ENCODE data around the gene MLLT3. TPM values are rescaled to one million over a fixed set of nuclear protein-coding genes. Genes with fewer than 3 reads are reported as not detected.

The MLLT3 gene
- total RNA-seq, 4 donors from 2014 or later = 4.8 to 17.8 (median 12.1) TPM

DNA sequence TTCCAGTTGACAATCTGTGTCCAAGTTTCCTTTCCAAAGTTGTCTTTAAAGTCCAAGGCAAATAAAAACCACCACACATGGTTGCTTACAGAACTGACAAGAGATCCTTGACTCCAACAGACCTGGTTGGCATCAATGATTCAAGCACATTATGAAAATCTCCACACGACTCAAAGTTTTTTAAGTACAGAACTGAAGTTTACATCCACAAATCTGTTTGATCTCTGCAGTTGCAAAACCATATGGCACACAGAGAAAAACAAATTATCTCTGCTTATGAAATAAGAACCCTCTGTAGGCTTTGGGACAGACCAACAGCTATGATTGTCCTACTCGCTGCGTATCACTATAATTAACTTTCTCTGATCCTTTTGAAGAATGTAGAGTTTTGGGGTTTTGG is 60.8 kb downstream of the MLLT3 start:
- ATAC-seq (ENCODE audit: low FRiP score) (no peak), DNase-seq (ENCODE audit: low spot score) (no peak)
- TF ChIP-seq, protein P1, sequence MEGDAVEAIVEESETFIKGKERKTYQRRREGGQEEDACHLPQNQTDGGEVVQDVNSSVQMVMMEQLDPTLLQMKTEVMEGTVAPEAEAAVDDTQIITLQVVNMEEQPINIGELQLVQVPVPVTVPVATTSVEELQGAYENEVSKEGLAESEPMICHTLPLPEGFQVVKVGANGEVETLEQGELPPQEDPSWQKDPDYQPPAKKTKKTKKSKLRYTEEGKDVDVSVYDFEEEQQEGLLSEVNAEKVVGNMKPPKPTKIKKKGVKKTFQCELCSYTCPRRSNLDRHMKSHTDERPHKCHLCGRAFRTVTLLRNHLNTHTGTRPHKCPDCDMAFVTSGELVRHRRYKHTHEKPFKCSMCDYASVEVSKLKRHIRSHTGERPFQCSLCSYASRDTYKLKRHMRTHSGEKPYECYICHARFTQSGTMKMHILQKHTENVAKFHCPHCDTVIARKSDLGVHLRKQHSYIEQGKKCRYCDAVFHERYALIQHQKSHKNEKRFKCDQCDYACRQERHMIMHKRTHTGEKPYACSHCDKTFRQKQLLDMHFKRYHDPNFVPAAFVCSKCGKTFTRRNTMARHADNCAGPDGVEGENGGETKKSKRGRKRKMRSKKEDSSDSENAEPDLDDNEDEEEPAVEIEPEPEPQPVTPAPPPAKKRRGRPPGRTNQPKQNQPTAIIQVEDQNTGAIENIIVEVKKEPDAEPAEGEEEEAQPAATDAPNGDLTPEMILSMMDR (IDR thresholded peaks at IDR 0.05) = no peak

DNA sequence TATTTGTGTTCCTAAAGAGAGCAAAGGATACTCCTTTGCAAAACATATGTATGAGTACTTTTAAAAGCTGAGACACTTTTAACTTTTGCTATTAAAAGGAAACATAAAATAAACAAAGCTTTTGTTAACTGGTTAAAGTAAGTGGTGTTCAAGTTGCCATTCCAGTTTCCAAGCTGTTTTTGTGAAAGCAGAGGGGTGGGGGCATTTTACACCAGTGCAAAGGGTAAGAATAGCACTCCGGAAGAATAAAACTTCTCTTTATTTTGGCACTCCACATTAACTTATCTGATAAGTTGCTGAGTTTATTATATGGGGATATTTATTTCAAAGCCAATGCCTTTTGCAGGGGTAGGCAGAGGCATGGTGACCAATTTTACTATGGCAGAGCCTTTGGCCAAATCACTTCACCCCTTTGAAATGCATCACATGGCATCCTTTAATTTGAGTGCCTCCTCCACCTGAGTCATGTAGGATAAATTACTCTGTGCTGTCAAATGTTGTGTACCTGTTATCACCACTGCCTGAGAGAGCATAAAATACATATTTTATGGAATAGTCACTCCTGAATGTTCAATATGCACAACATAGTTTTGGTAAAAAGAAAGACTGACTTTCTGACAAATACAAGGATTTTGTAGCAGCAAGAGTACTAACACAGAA is 62.9 kb downstream of the MLLT3 start:
- DNase-seq (ENCODE audit: low spot score) (no peak), ATAC-seq (ENCODE audit: low FRiP score) (peak; percentile 82)
- TF ChIP-seq, protein P1 (IDR thresholded peaks at IDR 0.05) = no peak

DNA sequence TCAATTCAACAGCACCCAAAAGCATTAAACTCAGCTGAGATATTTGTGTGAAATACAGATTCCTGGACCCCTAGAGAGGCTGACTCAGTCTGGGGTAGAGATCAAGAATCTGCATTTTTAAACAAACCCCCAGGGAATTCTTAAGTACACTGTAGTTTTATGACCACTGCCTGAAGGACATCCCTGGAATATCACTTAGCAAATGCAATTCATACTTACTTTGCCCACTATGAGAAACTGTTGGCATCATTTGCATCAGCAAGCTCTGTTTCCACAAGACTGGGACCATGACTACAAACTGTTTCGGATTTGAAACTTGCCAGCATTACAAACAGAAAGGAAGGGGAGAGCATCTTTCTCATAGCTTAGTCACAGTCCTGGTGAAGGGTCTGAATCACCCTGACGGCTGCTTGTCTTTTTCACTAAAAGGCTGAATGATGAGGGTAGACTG is 63.7 kb downstream of the MLLT3 start:
- ATAC-seq (ENCODE audit: low FRiP score) (peak; percentile 43), DNase-seq (ENCODE audit: low spot score) (no peak)
- TF ChIP-seq, protein P1 (IDR thresholded peaks at IDR 0.05) = no peak

DNA sequence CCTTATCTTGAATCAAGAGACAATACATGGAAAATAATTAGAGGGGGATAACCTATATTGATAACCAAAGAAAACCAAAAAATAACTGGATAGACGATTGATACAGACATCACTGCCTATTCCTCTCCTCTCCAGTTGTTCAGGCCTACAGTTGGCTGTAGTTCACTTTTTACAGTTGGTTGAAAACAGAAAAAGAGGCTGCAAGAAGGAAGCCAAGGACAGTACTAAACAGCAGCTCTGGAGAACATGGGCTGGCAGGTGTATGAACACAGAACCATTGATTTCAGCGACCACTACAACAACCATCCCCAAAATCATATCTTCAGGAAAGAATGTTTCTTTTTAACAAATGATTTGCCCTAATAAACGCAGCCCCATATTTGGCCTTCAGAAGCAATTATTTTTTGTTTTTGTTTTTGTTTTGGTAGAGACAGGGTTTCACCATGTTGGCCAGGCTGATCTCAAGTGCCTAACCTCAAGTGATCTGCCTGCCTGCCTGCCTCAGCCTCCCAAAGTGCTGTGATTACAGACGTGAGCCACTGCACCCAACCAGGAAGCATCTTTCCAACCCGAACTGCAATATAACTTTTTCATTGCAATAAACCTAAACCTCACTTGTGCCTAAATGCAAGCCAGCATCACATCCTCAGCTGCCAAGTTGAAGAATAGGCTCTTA is 64.3 kb downstream of the MLLT3 start:
- TF ChIP-seq, protein P1 (IDR thresholded peaks at IDR 0.05) = no peak
- DNase-seq (ENCODE audit: low spot score) = no peak
- no peak for ATAC-seq (ENCODE audit: low FRiP score)

DNA sequence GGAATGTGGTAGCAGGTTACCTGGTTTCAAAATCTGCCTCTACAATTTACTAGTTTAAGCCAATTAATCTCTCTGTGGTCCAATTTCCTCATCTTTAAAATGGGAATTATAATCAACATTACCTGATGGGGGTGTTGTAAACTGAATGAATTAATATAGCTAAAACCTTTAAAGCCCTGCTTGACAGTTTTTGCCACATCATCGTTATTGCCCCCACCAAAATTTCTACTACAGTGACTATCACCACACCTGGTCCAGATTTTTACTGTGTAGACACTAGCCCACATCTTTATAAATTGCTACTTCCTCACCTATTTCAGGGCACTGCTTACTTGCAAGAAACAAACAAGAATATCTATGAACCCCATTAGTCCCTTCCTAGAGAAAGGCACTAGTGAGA is 65.0 kb downstream of the MLLT3 start:
- TF ChIP-seq, protein P1 (IDR thresholded peaks at IDR 0.05) = no peak
- no peak for ATAC-seq (ENCODE audit: low FRiP score)
- no peak for DNase-seq (ENCODE audit: low spot score)

DNA sequence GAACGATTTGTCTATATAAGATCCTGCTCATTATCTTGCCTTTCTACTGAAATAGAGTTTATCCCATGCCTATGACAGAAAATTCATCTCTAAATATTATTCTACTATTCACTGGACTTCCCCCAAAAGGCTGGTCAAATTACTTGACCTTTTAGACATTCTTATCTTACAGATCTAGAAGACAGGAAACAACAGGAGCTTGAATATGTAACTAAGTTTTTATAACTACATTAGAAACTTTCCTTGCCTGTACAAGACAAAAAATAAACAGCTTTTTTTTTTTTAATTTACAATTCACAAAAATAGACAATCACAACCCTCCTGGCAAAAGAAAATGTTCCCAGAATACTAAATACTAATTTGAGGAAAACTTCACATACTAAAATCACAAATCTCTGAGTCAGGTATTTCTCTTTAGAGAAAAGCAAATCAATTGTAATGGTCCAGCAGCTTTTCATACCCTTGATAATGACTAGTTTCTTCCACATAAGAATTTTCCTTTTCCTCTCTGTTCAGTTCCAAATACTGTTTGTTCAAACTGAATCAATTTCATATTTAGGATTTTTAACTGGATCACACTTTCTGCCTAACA is 68.6 kb downstream of the MLLT3 start:
- TF ChIP-seq, protein P1 (IDR thresholded peaks at IDR 0.05) = no peak
- ATAC-seq (ENCODE audit: low FRiP score) (no peak), DNase-seq (ENCODE audit: low spot score) (no peak)
